GM12892 (cell line): ENCODE data around the gene NFKBIL1.

ENCODE experiments used
- POLR2A ChIP-seq: IDR thresholded peaks from 2 replicates; pipeline ENCODE4 v1.6.1; 2011; ENCODE audit warnings: low read depth, low read length, control low read depth
- POLR2AphosphoS5 ChIP-seq: IDR thresholded peaks from 2 replicates; pipeline ENCODE4 v1.6.1; 2011; ENCODE audit warnings: low read depth, low read length, control low read depth
- TAF1 ChIP-seq: IDR thresholded peaks from 2 replicates; pipeline ENCODE4 v1.6.1; 2011; ENCODE audit warnings: low read depth, mild to moderate bottlenecking, control low read depth, low read length, borderline replicate concordance

GRCh38 chr6:31534521-31535040 lies 12.8 kb upstream of the NFKBIL1 start:
- TF ChIP-seq POLR2A (no peak), TAF1 (no peak), POLR2AphosphoS5 (no peak)
